CD4-positive, alpha-beta memory T cell (primary cell): ENCODE results near the gene GPR132. TPM values are rescaled to one million over a fixed set of nuclear protein-coding genes. Genes with fewer than 3 reads are reported as not detected.
"Not testable (repeated sequence)": the region's sequence is repeated elsewhere in the genome, so short reads cannot be mapped to it uniquely, and the experiment has no call there.

ENCODE experiments used
- CTCF ChIA-PET: fragments of 350-600 bp; sonication (Branson Sonifier 250); formaldehyde crosslinking; loops from one replicate; lab custom pipeline; 2021; ENCODE audit warnings: inconsistent platforms; ENCODE audit not compliant: partially characterized antibody; lab: Charles Lee
- POLR2A ChIA-PET: fragments of 350-600 bp; sonication (Branson Sonifier 250); formaldehyde crosslinking; loops from one replicate; lab custom pipeline; 2021; ENCODE audit not compliant: partially characterized antibody; lab: Charles Lee
- DNase-seq, 5 donors: peaks; one replicate each; pipeline versions ENCODE4 v3.0.0 to v3.0.0-alpha.2; 2020 to 2022; ENCODE audit warnings: mixed read lengths in 1 of 5
- H3K27ac ChIP-seq: one replicate; pipeline ENCODE4 v1.7.0; 2013; ENCODE audit warnings: low read depth, low read length
- H3K27me3 ChIP-seq: 2 replicates; pipeline ENCODE4 v1.7.0; 2013; ENCODE audit warnings: mild to moderate bottlenecking, low read length, moderate library complexity; ENCODE audit not compliant: insufficient read depth
- H3K36me3 ChIP-seq: 2 replicates; pipeline ENCODE4 v1.7.0; 2013; ENCODE audit warnings: mild to moderate bottlenecking, low read length, moderate library complexity; ENCODE audit not compliant: insufficient read depth
- H3K4me1 ChIP-seq: 2 replicates; pipeline ENCODE4 v1.7.0; 2013; ENCODE audit warnings: mild to moderate bottlenecking, low read length, moderate library complexity; ENCODE audit not compliant: insufficient read depth
- H3K4me3 ChIP-seq, 2 donors: one replicate each; pipeline ENCODE4 v1.7.0; 2013; ENCODE audit warnings: low read length in 2 of 2, mild to moderate bottlenecking in 1 of 2
- H3K9me3 ChIP-seq, 2 donors: one replicate each; pipeline ENCODE4 v1.7.0; 2013; ENCODE audit warnings: low read length in 2 of 2, control low read depth in 1 of 2; ENCODE audit not compliant: control insufficient read depth in 1 of 2
- H3K27ac Mint-ChIP-seq, 7 donors: one replicate each; pipeline ENCODE4 v1.8.0; 2020 to 2021; ENCODE audit warnings: mixed read lengths in 7 of 7, mild to moderate bottlenecking in 6 of 7, inconsistent platforms in 3 of 7, moderate library complexity in 3 of 7
- H3K27me3 Mint-ChIP-seq, 2 donors: one replicate each; pipeline ENCODE4 v1.8.0; 2020 to 2021; ENCODE audit warnings: mixed read lengths in 2 of 2
- H3K36me3 Mint-ChIP-seq, 2 donors: one replicate each; pipeline ENCODE4 v1.8.0; 2020 to 2021; ENCODE audit warnings: mixed read lengths in 2 of 2, inconsistent platforms in 1 of 2, mild to moderate bottlenecking in 1 of 2
- H3K4me1 Mint-ChIP-seq, 4 donors: one replicate each; pipeline ENCODE4 v1.8.0; 2020 to 2021; ENCODE audit warnings: mixed read lengths in 4 of 4, mild to moderate bottlenecking in 1 of 4
- H3K4me3 Mint-ChIP-seq, 8 donors: one replicate each; pipeline ENCODE4 v1.8.0; 2020 to 2021; ENCODE audit warnings: mixed read lengths in 8 of 8, mild to moderate bottlenecking in 7 of 8, moderate library complexity in 6 of 8, inconsistent platforms in 3 of 8
- H3K9me3 Mint-ChIP-seq, 8 donors: one replicate each; pipeline ENCODE4 v1.8.0; 2020 to 2021; ENCODE audit warnings: mixed read lengths in 8 of 8, mild to moderate bottlenecking in 5 of 8, inconsistent platforms in 3 of 8, moderate library complexity in 1 of 8
- intact Hi-C: fragments of 100-400 bp; cut with micrococcal nuclease; formaldehyde crosslinking; loops from one replicate; pipeline ENCODE4 v1.15.1; 2023
- polyA plus RNA-seq, 2 donors: library from polyadenylated mRNA; unstranded; fragments of 300-500 nt; fragmentation: Illumina TruSeq; gene quantifications; one replicate each; pipeline ENCODE4 v1.2.3, GENCODE V29; 2021
- total RNA-seq, 2 experiments: library from RNA; stranded (reverse); gene quantifications; one replicate each; pipeline ENCODE4 v1.2.3, GENCODE V29; 2021

Gene GPR132
- total and polyA plus RNA-seq, 4 experiments from 2014 or later = 4.9 to 49.2 (median 43.7) TPM

- no peaks in the 10 kb centered on the region for H3K9me3 Mint-ChIP-seq
- CTCF ChIA-PET = interaction anchor here (1.0 to 12.3 kb wide), 4 partner anchors 18 to 89 kb away, joined by 3 to 163 read pairs (median 6); no protein-coding TSS in a partner anchor
- H3K27me3 Mint-ChIP-seq = no peaks in the 10 kb centered on the region
- peak overlapping the region; percentile 92 to 100 (median 99) for H3K27ac Mint-ChIP-seq
- Histone ChIP-seq H3K4me3 (peak overlapping the region; percentile 17 to 97), H3K9me3 (no peaks in the 10 kb centered on the region), H3K27me3 (no peaks in the 10 kb centered on the region), H3K4me1 (peaks cover 92% of the 10 kb centered on the region), H3K36me3 (no peaks in the 10 kb centered on the region), H3K27ac (peak overlapping the region; percentile 93)
- no peak for DNase-seq
- POLR2A ChIA-PET = interaction anchor here (1.3 to 12.5 kb wide), 8 partner anchors 11 to 79 kb away, joined by 3 to 230 read pairs (median 23); partner anchors contain the start of genes CDCA4 and CLBA1
- H3K36me3 Mint-ChIP-seq = peaks cover 7 to 20% of the 10 kb centered on the region in 2 donors
- intact Hi-C loops = loop anchor here (2.0 kb wide), 1 partner anchor 427 kb away; the partner anchor contains the start of gene TEDC1
- peak overlapping the region; percentile 89 to 97 (median 95) for H3K4me3 Mint-ChIP-seq
- H3K4me1 Mint-ChIP-seq = peaks cover 38 to 87% (median 64%) of the 10 kb centered on the region in 4 donors
Measured at GRCh38 chr14:105064001-105064400, 1.2 kb downstream of the GPR132 start.

DNA sequence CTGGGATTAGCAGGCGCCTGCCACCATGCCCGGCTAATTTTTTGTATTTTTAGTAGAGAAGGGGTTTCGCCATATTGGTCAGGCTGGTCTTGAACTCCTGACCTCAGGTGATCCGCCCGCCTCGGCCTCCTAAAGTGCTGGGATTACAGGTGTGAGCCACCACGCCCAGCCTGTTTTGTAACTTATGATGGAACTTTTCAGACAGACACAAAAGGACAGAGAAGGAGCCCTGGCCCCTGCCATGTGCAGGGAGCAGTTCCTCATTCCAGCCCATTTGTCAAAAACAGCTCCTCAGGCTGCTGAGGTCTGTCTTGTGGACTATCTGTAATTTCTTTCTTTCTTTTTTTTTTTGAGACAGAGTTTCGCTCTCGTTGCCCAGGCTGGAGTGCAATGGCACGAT, 1.7 kb downstream of the GPR132 start:
- intact Hi-C loops, DNase-seq, H3K9me3 ChIP-seq, H3K36me3 ChIP-seq, H3K27me3 Mint-ChIP-seq, H3K9me3 Mint-ChIP-seq, H3K27me3 ChIP-seq: not testable (repeated sequence)
- Mint-ChIP-seq H3K4me3 (peak overlapping the region; percentile 89 to 97 (median 95)), H3K4me1 (peaks cover 35 to 86% (median 63%) of the 10 kb centered on the region in 4 donors), H3K36me3 (peaks cover 7 to 22% of the 10 kb centered on the region in 2 donors), H3K27ac (peak overlapping the region; percentile 92 to 100 (median 99))
- H3K27ac ChIP-seq = peak overlapping the region; percentile 93
- H3K4me3 ChIP-seq = peak overlapping the region in 1 of 2 donors; percentile 33
- CTCF ChIA-PET = interaction anchor here (1.0 to 12.3 kb wide), 4 partner anchors 17 to 88 kb away, joined by 3 to 163 read pairs (median 6); no protein-coding TSS in a partner anchor
- POLR2A ChIA-PET = interaction anchor here (1.1 to 12.5 kb wide), 9 partner anchors 10 to 78 kb away, joined by 3 to 230 read pairs (median 19); partner anchors contain the start of genes CDCA4 and CLBA1
- H3K4me1 ChIP-seq = peaks cover 92% of the 10 kb centered on the region

DNA sequence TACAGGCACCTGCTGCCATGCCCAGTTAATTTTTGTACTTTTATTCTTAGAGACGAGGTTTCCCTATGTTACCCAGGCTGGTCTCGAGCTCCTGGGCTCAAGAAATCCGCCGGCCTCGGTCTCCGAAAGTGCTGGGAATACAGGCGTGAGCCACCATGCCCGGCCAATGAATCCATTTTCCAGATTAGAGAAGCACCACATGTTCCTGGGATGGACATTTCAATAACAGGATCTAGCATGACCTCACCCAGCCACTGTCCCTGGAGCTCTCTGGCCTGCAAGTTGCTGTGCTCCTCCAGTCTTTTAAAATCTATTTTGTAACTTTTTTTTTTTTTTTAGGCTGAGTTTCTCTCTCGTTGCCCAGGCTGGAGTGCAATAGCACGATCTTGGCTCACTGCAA, 2.2 kb downstream of the GPR132 start:
- CTCF ChIA-PET = interaction anchor here (0.7 to 12.3 kb wide), 5 partner anchors 9 to 86 kb away, joined by 3 to 163 read pairs (median 4); no protein-coding TSS in a partner anchor
- Histone ChIP-seq H3K4me3 (peak overlapping the region in 1 of 2 donors; percentile 33), H3K27me3 (no peaks in the 10 kb centered on the region), H3K27ac (peak overlapping the region; percentile 93), H3K36me3 (no peaks in the 10 kb centered on the region), H3K4me1 (peaks cover 89% of the 10 kb centered on the region), H3K9me3 (no peaks in the 10 kb centered on the region)
- Mint-ChIP-seq H3K4me1 (peaks cover 35 to 88% (median 65%) of the 10 kb centered on the region in 4 donors), H3K27ac (peak overlapping the region; percentile 92 to 100 (median 98)), H3K27me3 (no peaks in the 10 kb centered on the region), H3K4me3 (peak overlapping the region; percentile 89 to 97 (median 95)), H3K9me3 (no peaks in the 10 kb centered on the region), H3K36me3 (peaks cover 7 to 26% of the 10 kb centered on the region in 2 donors)
- intact Hi-C loops = no loop called here
- no peak for DNase-seq
- POLR2A ChIA-PET = interaction anchor here (1.1 to 12.5 kb wide), 8 partner anchors 12 to 418 kb away, joined by 3 to 230 read pairs (median 16); partner anchors contain the start of gene CDCA4

DNA sequence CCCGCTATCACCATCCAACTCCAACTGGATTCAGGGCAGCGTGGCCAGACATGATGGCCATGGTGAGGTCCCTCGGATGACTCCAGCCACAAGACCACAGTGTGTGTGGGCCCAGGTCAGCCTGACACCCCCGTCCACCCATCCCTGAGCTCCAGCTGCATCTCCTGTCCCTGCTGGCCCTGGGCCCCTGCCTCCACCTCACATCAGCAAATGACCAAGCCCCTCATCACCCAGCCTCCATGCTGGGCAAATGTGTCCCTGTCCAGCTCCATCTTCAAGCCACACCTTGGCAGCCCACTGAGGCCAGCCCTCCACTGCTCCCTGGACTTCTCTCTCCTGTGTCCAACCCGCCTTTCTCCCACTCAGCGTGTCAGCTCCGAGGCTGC, 3.2 kb downstream of the GPR132 start:
- ChIA-PET CTCF (interaction anchor here (1.6 to 12.3 kb wide), 3 partner anchors 8 to 26 kb away, joined by 5 to 163 read pairs (median 49); no protein-coding TSS in a partner anchor), POLR2A (interaction anchor here (1.6 to 12.5 kb wide), 5 partner anchors 13 to 419 kb away, joined by 5 to 230 read pairs (median 44); partner anchors contain the start of gene CDCA4)
- Histone ChIP-seq H3K27me3 (no peaks in the 10 kb centered on the region), H3K27ac (peak overlapping the region; percentile 93), H3K4me3 (peak overlapping the region; percentile 4 to 58), H3K9me3 (no peaks in the 10 kb centered on the region), H3K4me1 (peaks cover 79% of the 10 kb centered on the region), H3K36me3 (peaks cover 1% of the 10 kb centered on the region)
- Mint-ChIP-seq H3K9me3 (no peaks in the 10 kb centered on the region), H3K4me1 (peaks cover 31 to 85% (median 58%) of the 10 kb centered on the region in 4 donors), H3K4me3 (peak overlapping the region; percentile 89 to 97 (median 95)), H3K27ac (peak overlapping the region; percentile 92 to 100 (median 98)), H3K27me3 (no peaks in the 10 kb centered on the region), H3K36me3 (peaks cover 9 to 34% of the 10 kb centered on the region in 2 donors)
- intact Hi-C loops = no loop called here
- no peak for DNase-seq

DNA sequence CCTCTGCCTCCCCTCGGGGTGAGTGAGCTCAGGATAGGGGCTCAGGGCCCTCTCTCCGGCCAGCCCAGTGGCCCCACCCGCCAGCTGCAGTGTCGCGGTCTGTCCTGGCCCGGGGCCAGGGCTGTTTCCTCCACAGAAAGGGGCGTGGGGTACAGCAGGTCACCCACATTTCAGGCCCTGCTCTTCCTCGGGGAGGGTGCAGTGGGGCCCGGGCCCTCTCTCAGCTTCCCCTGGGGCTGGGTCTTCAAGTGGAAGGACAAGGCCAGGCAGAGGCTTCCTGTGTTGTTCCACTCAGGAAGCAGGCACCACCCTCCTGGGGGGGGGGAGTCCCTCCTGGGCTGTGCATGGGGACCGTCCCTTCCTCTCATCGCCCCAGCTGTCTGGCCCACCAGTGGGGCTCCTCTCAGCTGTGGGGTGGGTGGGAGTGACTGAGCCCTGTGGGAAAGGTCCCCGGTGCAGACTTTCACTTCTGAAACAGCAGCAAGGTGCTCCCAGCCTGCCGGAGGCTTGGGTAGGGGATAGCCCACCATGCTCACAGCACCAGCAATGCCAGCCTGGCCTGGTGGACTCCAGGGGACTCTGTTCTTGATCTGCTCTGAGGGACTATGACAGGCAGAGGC, 3.7 kb downstream of the GPR132 start:
- intact Hi-C loops = no loop called here
- Mint-ChIP-seq H3K27me3 (no peaks in the 10 kb centered on the region), H3K27ac (peak overlapping the region; percentile 92 to 100 (median 98)), H3K9me3 (no peaks in the 10 kb centered on the region), H3K36me3 (peaks cover 13 to 39% of the 10 kb centered on the region in 2 donors), H3K4me1 (peaks cover 32 to 83% (median 54%) of the 10 kb centered on the region in 4 donors), H3K4me3 (peak overlapping the region; percentile 89 to 97 (median 95))
- no peaks in the 10 kb centered on the region for H3K27me3 ChIP-seq
- H3K4me3 ChIP-seq = peak overlapping the region; percentile 4 to 58
- H3K27ac ChIP-seq = peak overlapping the region; percentile 93
- peaks cover 6% of the 10 kb centered on the region for H3K36me3 ChIP-seq
- CTCF ChIA-PET = interaction anchor here (1.5 to 12.3 kb wide), 4 partner anchors 8 to 27 kb away, joined by 3 to 163 read pairs (median 27); no protein-coding TSS in a partner anchor
- DNase-seq = peak; percentile 33 to 76 (median 43)
- H3K4me1 ChIP-seq = peaks cover 74% of the 10 kb centered on the region
- H3K9me3 ChIP-seq = no peaks in the 10 kb centered on the region
- POLR2A ChIA-PET = interaction anchor here (1.0 to 12.5 kb wide), 10 partner anchors 10 to 419 kb away, joined by 4 to 230 read pairs (median 6); partner anchors contain the start of genes BRF1, CDCA4 and PACS2

- peaks cover 32 to 77% (median 50%) of the 10 kb centered on the region in 4 donors for H3K4me1 Mint-ChIP-seq
- H3K36me3 ChIP-seq = peaks cover 9% of the 10 kb centered on the region
- H3K9me3 ChIP-seq = no peaks in the 10 kb centered on the region
- peak overlapping the region; percentile 89 to 97 (median 95) for H3K4me3 Mint-ChIP-seq
- peaks cover 67% of the 10 kb centered on the region for H3K4me1 ChIP-seq
- intact Hi-C loops = loop anchor here (1.0 kb wide), 1 partner anchor 26 kb away; no protein-coding TSS in a partner anchor
- H3K27ac Mint-ChIP-seq = peak overlapping the region; percentile 92 to 100 (median 98)
- H3K27me3 ChIP-seq = no peaks in the 10 kb centered on the region
- peaks cover 13 to 40% of the 10 kb centered on the region in 2 donors for H3K36me3 Mint-ChIP-seq
- peak overlapping the region; percentile 93 for H3K27ac ChIP-seq
- H3K9me3 Mint-ChIP-seq = no peaks in the 10 kb centered on the region
- ChIA-PET POLR2A (interaction anchor here (1.0 to 12.5 kb wide), 9 partner anchors 10 to 254 kb away, joined by 4 to 230 read pairs (median 7); partner anchors contain the start of genes BRF1, CDCA4 and PACS2), CTCF (interaction anchor here (1.5 to 12.3 kb wide), 3 partner anchors 16 to 27 kb away, joined by 3 to 163 read pairs (median 49); no protein-coding TSS in a partner anchor)
- peak overlapping the region; percentile 4 to 58 for H3K4me3 ChIP-seq
- no peaks in the 10 kb centered on the region for H3K27me3 Mint-ChIP-seq
- peak; percentile 32 to 72 (median 46) for DNase-seq
Measured at GRCh38 chr14:105060751-105061427, 4.3 kb downstream of the GPR132 start.
